ENCODE data around the gene IL25.
"Not testable (repeated sequence)": the region's sequence is repeated elsewhere in the genome, so short reads cannot be mapped to it uniquely, and the experiment has no call there.

The IL25 gene

GRCh38 chr14:23399591-23399990 is 27.0 kb downstream of the IL25 start:
- TF ChIP-seq POU6F1 (CRISPR knock-in tag; IDR thresholded peaks at IDR 0.05; ENCODE audit: borderline replicate concordance, low read depth) = no peak
- TF ChIP-seq BACH2 (CRISPR knock-in tag; IDR thresholded peaks at IDR 0.05; ENCODE audit: borderline replicate concordance) = no peak
- TF ChIP-seq ZNF8 (CRISPR knock-in tag; IDR thresholded peaks at IDR 0.05) = no peak
- TF ChIP-seq TCF4 (CRISPR knock-in tag; IDR thresholded peaks at IDR 0.05; ENCODE audit: borderline replicate concordance) = no peak
- TF ChIP-seq GLIS3 (CRISPR knock-in tag; IDR thresholded peaks at IDR 0.05) = no peak
- no peak for TF ChIP-seq CSDC2 (CRISPR knock-in tag; IDR thresholded peaks at IDR 0.05)
- no peak for TF ChIP-seq ZFP3 (CRISPR knock-in tag; IDR thresholded peaks at IDR 0.05)
- TF ChIP-seq ZC3H10 (CRISPR knock-in tag; IDR thresholded peaks at IDR 0.05) = no peak
- TF ChIP-seq ZNF565 (CRISPR knock-in tag; conservative IDR thresholded peaks at IDR 0.05; ENCODE audit: low read depth) = no peak
- no peak for ATAC-seq

- not testable (repeated sequence) for ATAC-seq
Measured at GRCh38 chr14:23400496-23401149, 28.0 kb downstream of the IL25 start.

- no peak for TF ChIP-seq TOX (CRISPR knock-in tag; IDR thresholded peaks at IDR 0.05; ENCODE audit: borderline replicate concordance)
- TF ChIP-seq PPARA (CRISPR knock-in tag; IDR thresholded peaks at IDR 0.05; ENCODE audit: borderline replicate concordance) = no peak
- no peak for TF ChIP-seq ISL1 (CRISPR knock-in tag; IDR thresholded peaks at IDR 0.05)
- TF ChIP-seq CSDC2 (CRISPR knock-in tag; IDR thresholded peaks at IDR 0.05) = no peak
- TF ChIP-seq, protein P1, sequence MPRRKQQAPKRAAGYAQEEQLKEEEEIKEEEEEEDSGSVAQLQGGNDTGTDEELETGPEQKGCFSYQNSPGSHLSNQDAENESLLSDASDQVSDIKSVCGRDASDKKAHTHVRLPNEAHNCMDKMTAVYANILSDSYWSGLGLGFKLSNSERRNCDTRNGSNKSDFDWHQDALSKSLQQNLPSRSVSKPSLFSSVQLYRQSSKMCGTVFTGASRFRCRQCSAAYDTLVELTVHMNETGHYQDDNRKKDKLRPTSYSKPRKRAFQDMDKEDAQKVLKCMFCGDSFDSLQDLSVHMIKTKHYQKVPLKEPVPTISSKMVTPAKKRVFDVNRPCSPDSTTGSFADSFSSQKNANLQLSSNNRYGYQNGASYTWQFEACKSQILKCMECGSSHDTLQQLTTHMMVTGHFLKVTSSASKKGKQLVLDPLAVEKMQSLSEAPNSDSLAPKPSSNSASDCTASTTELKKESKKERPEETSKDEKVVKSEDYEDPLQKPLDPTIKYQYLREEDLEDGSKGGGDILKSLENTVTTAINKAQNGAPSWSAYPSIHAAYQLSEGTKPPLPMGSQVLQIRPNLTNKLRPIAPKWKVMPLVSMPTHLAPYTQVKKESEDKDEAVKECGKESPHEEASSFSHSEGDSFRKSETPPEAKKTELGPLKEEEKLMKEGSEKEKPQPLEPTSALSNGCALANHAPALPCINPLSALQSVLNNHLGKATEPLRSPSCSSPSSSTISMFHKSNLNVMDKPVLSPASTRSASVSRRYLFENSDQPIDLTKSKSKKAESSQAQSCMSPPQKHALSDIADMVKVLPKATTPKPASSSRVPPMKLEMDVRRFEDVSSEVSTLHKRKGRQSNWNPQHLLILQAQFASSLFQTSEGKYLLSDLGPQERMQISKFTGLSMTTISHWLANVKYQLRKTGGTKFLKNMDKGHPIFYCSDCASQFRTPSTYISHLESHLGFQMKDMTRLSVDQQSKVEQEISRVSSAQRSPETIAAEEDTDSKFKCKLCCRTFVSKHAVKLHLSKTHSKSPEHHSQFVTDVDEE (CRISPR knock-in tag; IDR thresholded peaks at IDR 0.05) = no peak
- no peak for TF ChIP-seq PATZ1 (CRISPR knock-in tag; IDR thresholded peaks at IDR 0.05; ENCODE audit: borderline replicate concordance)
- TF ChIP-seq ZNF8 (CRISPR knock-in tag; IDR thresholded peaks at IDR 0.05) = no peak
- TF ChIP-seq SNAI2 (CRISPR knock-in tag; IDR thresholded peaks at IDR 0.05) = no peak
- no peak for TF ChIP-seq ZC3H10 (CRISPR knock-in tag; IDR thresholded peaks at IDR 0.05)
- TF ChIP-seq, protein P2, sequence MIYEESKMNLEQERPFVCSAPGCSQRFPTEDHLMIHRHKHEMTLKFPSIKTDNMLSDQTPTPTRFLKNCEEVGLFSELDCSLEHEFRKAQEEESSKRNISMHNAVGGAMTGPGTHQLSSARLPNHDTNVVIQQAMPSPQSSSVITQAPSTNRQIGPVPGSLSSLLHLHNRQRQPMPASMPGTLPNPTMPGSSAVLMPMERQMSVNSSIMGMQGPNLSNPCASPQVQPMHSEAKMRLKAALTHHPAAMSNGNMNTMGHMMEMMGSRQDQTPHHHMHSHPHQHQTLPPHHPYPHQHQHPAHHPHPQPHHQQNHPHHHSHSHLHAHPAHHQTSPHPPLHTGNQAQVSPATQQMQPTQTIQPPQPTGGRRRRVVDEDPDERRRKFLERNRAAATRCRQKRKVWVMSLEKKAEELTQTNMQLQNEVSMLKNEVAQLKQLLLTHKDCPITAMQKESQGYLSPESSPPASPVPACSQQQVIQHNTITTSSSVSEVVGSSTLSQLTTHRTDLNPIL (CRISPR knock-in tag; IDR thresholded peaks at IDR 0.05; ENCODE audit: low read depth) = no peak
- no peak for TF ChIP-seq OSR1 (CRISPR knock-in tag; IDR thresholded peaks at IDR 0.05)
- TF ChIP-seq TCF4 (CRISPR knock-in tag; IDR thresholded peaks at IDR 0.05; ENCODE audit: borderline replicate concordance) = no peak
- TF ChIP-seq ARNTL (CRISPR knock-in tag; IDR thresholded peaks at IDR 0.05; ENCODE audit: borderline replicate concordance, low read depth) = no peak
- TF ChIP-seq ZFP30 (CRISPR knock-in tag; IDR thresholded peaks at IDR 0.05) = no peak
- no peak for TF ChIP-seq GLIS3 (CRISPR knock-in tag; IDR thresholded peaks at IDR 0.05)
- no peak for ATAC-seq
Measured at GRCh38 chr14:23401291-23401690, 28.7 kb downstream of the IL25 start.

GRCh38 chr14:23402296-23403138 is 29.9 kb downstream of the IL25 start:
- peak; percentile 31; the same call in 1 of the 3 replicates for ATAC-seq
- no peak for TF ChIP-seq TOX (CRISPR knock-in tag; IDR thresholded peaks at IDR 0.05; ENCODE audit: borderline replicate concordance)
- TF ChIP-seq ZNF565 (CRISPR knock-in tag; conservative IDR thresholded peaks at IDR 0.05; ENCODE audit: low read depth) = no peak
- no peak for TF ChIP-seq ZNF70 (CRISPR knock-in tag; IDR thresholded peaks at IDR 0.05)
- TF ChIP-seq PATZ1 (CRISPR knock-in tag; IDR thresholded peaks at IDR 0.05; ENCODE audit: borderline replicate concordance) = no peak
- TF ChIP-seq, protein P1 (CRISPR knock-in tag; IDR thresholded peaks at IDR 0.05) = no peak
- TF ChIP-seq CSDC2 (CRISPR knock-in tag; IDR thresholded peaks at IDR 0.05) = no peak
- TF ChIP-seq BACH2 (CRISPR knock-in tag; IDR thresholded peaks at IDR 0.05; ENCODE audit: borderline replicate concordance) = no peak
- no peak for TF ChIP-seq ISL1 (CRISPR knock-in tag; IDR thresholded peaks at IDR 0.05)
- no peak for TF ChIP-seq SNAI2 (CRISPR knock-in tag; IDR thresholded peaks at IDR 0.05)
- no peak for TF ChIP-seq GLIS3 (CRISPR knock-in tag; IDR thresholded peaks at IDR 0.05)
- no peak for TF ChIP-seq PPARA (CRISPR knock-in tag; IDR thresholded peaks at IDR 0.05; ENCODE audit: borderline replicate concordance)
- no peak for TF ChIP-seq OSR1 (CRISPR knock-in tag; IDR thresholded peaks at IDR 0.05)
- TF ChIP-seq ZFP30 (CRISPR knock-in tag; IDR thresholded peaks at IDR 0.05) = no peak
